Mammary epithelial cell (primary cell): Measurements from ENCODE around the gene JAKMIP1.

Experiments
- CTCF ChIP-seq, 2 donors: IDR thresholded peaks in 1 of 2; conservative IDR thresholded peaks in 1 of 2; 2 replicates each; pipeline ENCODE4 v1.5.1; 2011 to 2012; ENCODE audit warnings: inconsistent platforms in 2 of 2, low read length in 2 of 2, mild to moderate bottlenecking in 2 of 2, control low read depth in 1 of 2, low read depth in 1 of 2; ENCODE audit not compliant: insufficient read depth in 1 of 2; ENCODE audit errors: extremely low read depth in 1 of 2
- EZH2 ChIP-seq: IDR thresholded peaks from 2 replicates; pipeline ENCODE4 v1.6.1; 2012; ENCODE audit warnings: low read length, inconsistent platforms, borderline replicate concordance

DNA sequence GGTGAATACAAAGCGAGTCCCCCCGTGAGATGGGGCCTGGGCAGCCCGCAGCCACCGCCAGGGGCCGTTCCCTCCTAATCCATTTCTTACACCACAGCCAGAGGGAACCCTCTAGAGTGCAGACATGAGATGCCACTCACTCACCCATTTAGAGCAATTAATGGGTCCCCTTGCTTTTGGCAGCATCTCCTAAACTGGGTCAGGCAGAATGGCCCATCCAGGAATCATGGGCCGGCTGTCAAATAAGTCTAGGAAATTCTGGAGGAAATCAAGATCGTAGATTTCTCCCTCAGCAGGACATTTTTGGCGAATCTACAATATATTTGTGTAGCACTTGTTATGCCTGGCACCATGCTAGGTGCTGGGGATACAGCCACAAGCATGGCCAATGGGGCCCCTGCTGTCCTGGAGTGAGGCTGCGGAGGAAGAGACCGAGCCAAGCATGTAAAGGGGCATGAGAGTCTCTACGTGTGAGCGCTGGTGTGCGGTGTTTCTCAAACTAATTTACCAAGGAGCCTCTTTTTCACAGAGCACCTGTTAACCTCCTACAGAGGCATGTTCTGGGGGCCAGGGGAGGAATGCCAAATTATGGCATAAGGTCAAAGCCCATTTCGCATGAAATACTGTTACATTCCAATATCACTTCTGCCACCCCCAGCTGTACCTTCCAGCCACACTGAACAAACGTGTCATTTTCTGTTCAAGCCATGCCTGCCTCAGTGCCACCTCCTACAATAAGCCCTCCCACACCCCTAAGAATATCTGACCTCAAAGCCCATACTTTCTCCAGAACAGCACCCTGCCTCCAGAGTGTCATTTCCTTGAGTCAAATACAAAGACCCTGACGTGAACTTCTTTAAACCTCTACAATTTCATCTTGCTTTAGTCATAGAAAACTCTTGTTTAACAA, 28.1 kb upstream of the JAKMIP1 start:
- no peak for TF ChIP-seq EZH2
- no peak for TF ChIP-seq CTCF (conservative IDR thresholded peaks at IDR 0.05 in 1 of 2, IDR thresholded peaks at IDR 0.05 in 1 of 2; ENCODE audit: extremely low read depth in 1 of 2, insufficient read depth in 1 of 2, low read depth in 1 of 2, low read length in 2 of 2)
